GM12875 (cell line): ENCODE results near the gene DERA.
"Not testable (repeated sequence)": the region's sequence is repeated elsewhere in the genome, so short reads cannot be mapped to it uniquely, and the experiment has no call there.

Experiments used
- H3K4me3 ChIP-seq: one replicate; pipeline ENCODE4 v1.5.1; 2011; ENCODE audit warnings: low read depth, low read length, control low read depth
- CTCF ChIP-seq: IDR thresholded peaks from 2 replicates; pipeline ENCODE4 v1.5.1; 2011; ENCODE audit warnings: low read depth, mild to moderate bottlenecking, control low read depth, inconsistent platforms, low read length, moderate library complexity, borderline replicate concordance; ENCODE audit not compliant: insufficient read depth

The DERA gene

GRCh38 chr12:15966426-15966825 is 55.3 kb downstream of the DERA start:
- no peak for TF ChIP-seq CTCF
- H3K4me3 ChIP-seq = no peak overlapping the region

- not testable (repeated sequence) for H3K4me3 ChIP-seq
These were observed 55.9 kb downstream of the DERA start for GRCh38 chr12:15967053-15967452.

GRCh38 chr12:15971211-15971610 is 60.1 kb downstream of the DERA start:
- TF ChIP-seq CTCF = no peak
- no peak overlapping the region for H3K4me3 ChIP-seq

- H3K4me3 ChIP-seq = no peak overlapping the region
- no peak for TF ChIP-seq CTCF
These were observed 61.8 kb downstream of the DERA start for GRCh38 chr12:15972894-15973293.

- no peak for TF ChIP-seq CTCF
- no peak overlapping the region for H3K4me3 ChIP-seq
These were observed 67.1 kb downstream of the DERA start for GRCh38 chr12:15977999-15978951.

- peak; percentile 70 for TF ChIP-seq CTCF
- H3K4me3 ChIP-seq = no peak overlapping the region
These were observed 68.3 kb downstream of the DERA start for GRCh38 chr12:15979096-15980092.

GRCh38 chr12:15982071-15982470 is 70.9 kb downstream of the DERA start:
- H3K4me3 ChIP-seq = no peak overlapping the region
- no peak for TF ChIP-seq CTCF
